H9 (cell line): Measurements from ENCODE around the gene USP34. TPM values are rescaled to one million over a fixed set of nuclear protein-coding genes. Genes with fewer than 3 reads are reported as not detected.

Experiments
- DNase-seq: peaks from one replicate; pipeline ENCODE4 v3.0.0-alpha.2; 2017
- H2AFZ ChIP-seq: one replicate; pipeline ENCODE4 v1.6.1; 2013; ENCODE audit warnings: mild to moderate bottlenecking, low read length, control low read depth, moderate library complexity
- H2AK5ac ChIP-seq: 2 replicates; pipeline ENCODE4 v1.6.1; 2013; ENCODE audit warnings: low read length, control low read depth, mixed read lengths; ENCODE audit not compliant: insufficient read length
- H2BK120ac ChIP-seq: one replicate; pipeline ENCODE4 v1.6.1; 2013; ENCODE audit warnings: low read depth, mild to moderate bottlenecking, low read length, control low read depth, inconsistent platforms; ENCODE audit not compliant: poor library complexity, severe bottlenecking
- H2BK12ac ChIP-seq: 2 replicates; pipeline ENCODE4 v1.6.1; 2013; ENCODE audit warnings: low read length, control low read depth, mixed read lengths, low read depth; ENCODE audit not compliant: insufficient read length
- H2BK15ac ChIP-seq: 2 replicates; pipeline ENCODE4 v1.6.1; 2013; ENCODE audit warnings: low read depth, low read length, control low read depth
- H2BK20ac ChIP-seq: one replicate; pipeline ENCODE4 v1.6.1; 2013; ENCODE audit warnings: low read depth, mild to moderate bottlenecking, low read length, control low read depth, inconsistent platforms; ENCODE audit not compliant: poor library complexity, severe bottlenecking
- H2BK5ac ChIP-seq: 2 replicates; pipeline ENCODE4 v1.6.1; 2013; ENCODE audit warnings: low read length, control low read depth, mixed read lengths; ENCODE audit not compliant: insufficient read length
- H3K14ac ChIP-seq: 2 replicates; pipeline ENCODE4 v1.6.1; 2013; ENCODE audit warnings: low read length, control low read depth; ENCODE audit not compliant: insufficient read depth
- H3K18ac ChIP-seq: 2 replicates; pipeline ENCODE4 v1.6.1; 2013; ENCODE audit warnings: low read depth, mild to moderate bottlenecking, mixed read lengths, low read length, control low read depth; ENCODE audit not compliant: insufficient read length
- H3K23ac ChIP-seq: 2 replicates; pipeline ENCODE4 v1.6.1; 2013; ENCODE audit warnings: low read length, control low read depth, mixed read lengths, low read depth; ENCODE audit not compliant: insufficient read length
- H3K23me2 ChIP-seq: 2 replicates; pipeline ENCODE4 v1.6.1; 2013; ENCODE audit warnings: low read depth, mild to moderate bottlenecking, mixed read lengths, low read length, control low read depth; ENCODE audit not compliant: insufficient read length, poor library complexity, severe bottlenecking
- H3K27ac ChIP-seq: 2 replicates; pipeline ENCODE4 v1.5.1; 2013; ENCODE audit warnings: low read length, control low read depth, mixed read lengths, low read depth; ENCODE audit not compliant: insufficient read length
- H3K27me3 ChIP-seq: 2 replicates; pipeline ENCODE4 v1.6.1; 2013; ENCODE audit warnings: low read length, control low read depth, inconsistent platforms; ENCODE audit not compliant: insufficient read depth
- H3K4ac ChIP-seq: 2 replicates; pipeline ENCODE4 v1.6.1; 2013; ENCODE audit warnings: low read depth, mild to moderate bottlenecking, control low read depth, inconsistent platforms, low read length, moderate library complexity
- H3K4me1 ChIP-seq: 2 replicates; pipeline ENCODE4 v1.6.1; 2013; ENCODE audit warnings: low read length, control low read depth, inconsistent platforms; ENCODE audit not compliant: insufficient read depth
- H3K4me2 ChIP-seq: 2 replicates; pipeline ENCODE4 v1.6.1; 2013; ENCODE audit warnings: low read length, control low read depth, mixed read lengths; ENCODE audit not compliant: insufficient read length, insufficient read depth
- H3K56ac ChIP-seq: 2 replicates; pipeline ENCODE4 v1.6.1; 2013; ENCODE audit warnings: low read depth, mild to moderate bottlenecking, mixed read lengths, low read length, control low read depth; ENCODE audit not compliant: insufficient read length
- H3K79me1 ChIP-seq: 2 replicates; pipeline ENCODE4 v1.6.1; 2013; ENCODE audit warnings: low read depth, mild to moderate bottlenecking, moderate library complexity, low read length, control low read depth, inconsistent platforms; ENCODE audit not compliant: insufficient read depth, poor library complexity, severe bottlenecking
- H3K79me2 ChIP-seq: 2 replicates; pipeline ENCODE4 v1.6.1; 2013; ENCODE audit warnings: low read length, control low read depth, inconsistent platforms; ENCODE audit not compliant: insufficient read depth
- H3K9ac ChIP-seq: 2 replicates; pipeline ENCODE4 v1.6.1; 2013; ENCODE audit warnings: low read length, control low read depth, mixed read lengths; ENCODE audit not compliant: insufficient read length; ENCODE audit errors: extremely low read depth
- H3K9me3 ChIP-seq: one replicate; pipeline ENCODE4 v1.6.1; 2013; ENCODE audit warnings: low read depth, low read length, inconsistent platforms; ENCODE audit not compliant: control insufficient read depth
- H3T11ph ChIP-seq: one replicate; pipeline ENCODE4 v1.6.1; 2013; ENCODE audit warnings: mild to moderate bottlenecking, low read length, control low read depth, inconsistent platforms
- H4K20me1 ChIP-seq: one replicate; pipeline ENCODE4 v1.6.1; 2013; ENCODE audit not compliant: control insufficient read depth, insufficient read length, insufficient read depth
- H4K5ac ChIP-seq: 2 replicates; pipeline ENCODE4 v1.6.1; 2013; ENCODE audit warnings: low read depth, mild to moderate bottlenecking, mixed read lengths, low read length, control low read depth; ENCODE audit not compliant: insufficient read length
- H4K8ac ChIP-seq: replicated peaks from 2 replicates; pipeline ENCODE4 v1.6.1; 2013; ENCODE audit warnings: low read length, control low read depth, mixed read lengths, low read depth; ENCODE audit not compliant: insufficient read length
- H4K91ac ChIP-seq: 2 replicates; pipeline ENCODE4 v1.6.1; 2013; ENCODE audit warnings: low read depth, mild to moderate bottlenecking, moderate library complexity, mixed read lengths, low read length, control low read depth; ENCODE audit not compliant: insufficient read length
- H3K27ac Mint-ChIP-seq, 3 experiments: 2 replicates in 2 of 3; 3 replicates in 1 of 3; pipeline ENCODE4 v1.8.0; 2020 to 2021; ENCODE audit warnings: mixed read lengths in 3 of 3, mild to moderate bottlenecking in 1 of 3, moderate library complexity in 1 of 3
- H3K27me3 Mint-ChIP-seq: 2 replicates; pipeline ENCODE4 v1.8.0; 2021; ENCODE audit warnings: low read depth, mild to moderate bottlenecking, moderate library complexity, mixed read lengths
- H3K36me3 Mint-ChIP-seq, 3 experiments: 2 replicates in 2 of 3; 3 replicates in 1 of 3; pipeline ENCODE4 v1.8.0; 2020 to 2021; ENCODE audit warnings: low read depth in 3 of 3, mixed read lengths in 3 of 3; ENCODE audit not compliant: insufficient read depth in 1 of 3
- H3K4me1 Mint-ChIP-seq, 2 experiments: 2 replicates each; pipeline ENCODE4 v1.8.0; 2020; ENCODE audit warnings: mixed read lengths in 2 of 2
- H3K4me3 Mint-ChIP-seq, 2 experiments: 2 replicates in 1 of 2; 3 replicates in 1 of 2; pipeline ENCODE4 v1.8.0; 2020 to 2021; ENCODE audit warnings: mild to moderate bottlenecking in 2 of 2, mixed read lengths in 2 of 2, moderate library complexity in 1 of 2
- H3K9me3 Mint-ChIP-seq, 2 experiments: 2 replicates in 1 of 2; 3 replicates in 1 of 2; pipeline ENCODE4 v1.8.0; 2020; ENCODE audit warnings: mild to moderate bottlenecking in 2 of 2, mixed read lengths in 2 of 2, moderate library complexity in 1 of 2
- WGBS: extraction: QIAGEN DNeasy Blood & Tissue Kit; methylation state at CpG from one replicate; pipeline ENCODE4 v1.1.7; 2013; ENCODE audit warnings: missing lambda C conversion rate, low lambda C conversion rate, mixed read lengths; ENCODE audit not compliant: insufficient read length; ENCODE audit errors: extremely low coverage; 5-methylcytosine and 5-hydroxymethylcytosine counted together
- total RNA-seq: library from RNA; stranded (reverse); gene quantifications from 2 replicates; pipeline ENCODE4 v1.2.1, GENCODE V29; 2021
- TF ChIP-seq, protein P1 (sequence below): fragments of 200-600 bp; sonication (generic); conservative IDR thresholded peaks from 3 replicates; pipeline ENCODE4 v1.8.0; 2021; ENCODE audit warnings: antibody characterized with exemption, mild to moderate bottlenecking

Gene USP34
- total RNA-seq, 1 experiment from 2014 or later: 93.9 TPM

DNA sequence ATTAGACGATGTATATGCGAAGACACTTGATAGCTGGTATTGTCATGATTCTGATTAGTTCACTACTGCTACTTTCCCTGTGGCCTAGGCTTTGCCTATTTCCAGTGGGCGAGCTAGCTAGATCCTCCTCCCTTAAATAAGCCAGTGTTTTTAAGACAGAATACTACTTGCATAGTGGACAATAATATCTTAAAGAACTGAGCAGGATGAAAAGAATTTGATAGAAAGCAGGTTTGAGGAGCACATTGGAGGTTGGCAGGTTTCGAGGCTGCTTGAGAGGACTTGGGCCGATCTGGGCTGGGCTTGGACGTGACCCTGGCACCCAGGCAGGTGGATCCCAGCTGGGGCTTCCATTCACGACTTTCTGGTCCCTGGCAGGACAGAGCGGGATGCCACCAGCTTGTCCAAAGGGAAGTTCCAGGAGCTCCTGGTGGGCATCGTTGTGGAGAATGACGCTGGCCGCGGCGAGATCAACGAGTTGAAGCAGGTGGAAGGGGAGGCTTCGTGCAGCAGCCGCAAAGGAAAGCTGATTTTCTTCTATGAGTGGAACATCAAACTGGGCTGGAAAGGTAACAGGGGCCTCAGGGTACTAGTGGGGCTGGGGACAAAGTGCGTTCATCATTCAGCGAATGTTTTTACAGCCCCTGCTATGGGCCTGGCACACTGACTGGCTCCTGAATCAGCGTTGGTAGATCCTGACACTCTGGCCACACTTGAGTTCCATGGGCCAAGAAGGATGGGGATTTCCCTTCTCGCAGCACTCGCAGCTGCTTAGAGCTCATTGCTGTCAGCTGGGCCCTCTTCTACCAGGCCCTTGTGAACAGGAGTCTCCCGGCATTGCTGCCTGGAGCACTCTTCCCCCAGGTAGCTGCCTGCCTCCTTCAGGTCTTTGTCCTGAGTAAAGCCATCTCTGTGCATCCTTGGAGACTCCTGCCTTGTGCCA, 292.0 kb downstream of the USP34 start:
- no peak overlapping the region for H3T11ph ChIP-seq
- H3K9ac ChIP-seq: no peak overlapping the region
- H3K9me3 ChIP-seq: no peaks in the 10 kb centered on the region
- H4K91ac ChIP-seq: no peak overlapping the region
- no peak overlapping the region for H3K23ac ChIP-seq
- WGBS: no CpG with 5 or more reads among the region's 22 CpGs
- TF ChIP-seq, protein P1, sequence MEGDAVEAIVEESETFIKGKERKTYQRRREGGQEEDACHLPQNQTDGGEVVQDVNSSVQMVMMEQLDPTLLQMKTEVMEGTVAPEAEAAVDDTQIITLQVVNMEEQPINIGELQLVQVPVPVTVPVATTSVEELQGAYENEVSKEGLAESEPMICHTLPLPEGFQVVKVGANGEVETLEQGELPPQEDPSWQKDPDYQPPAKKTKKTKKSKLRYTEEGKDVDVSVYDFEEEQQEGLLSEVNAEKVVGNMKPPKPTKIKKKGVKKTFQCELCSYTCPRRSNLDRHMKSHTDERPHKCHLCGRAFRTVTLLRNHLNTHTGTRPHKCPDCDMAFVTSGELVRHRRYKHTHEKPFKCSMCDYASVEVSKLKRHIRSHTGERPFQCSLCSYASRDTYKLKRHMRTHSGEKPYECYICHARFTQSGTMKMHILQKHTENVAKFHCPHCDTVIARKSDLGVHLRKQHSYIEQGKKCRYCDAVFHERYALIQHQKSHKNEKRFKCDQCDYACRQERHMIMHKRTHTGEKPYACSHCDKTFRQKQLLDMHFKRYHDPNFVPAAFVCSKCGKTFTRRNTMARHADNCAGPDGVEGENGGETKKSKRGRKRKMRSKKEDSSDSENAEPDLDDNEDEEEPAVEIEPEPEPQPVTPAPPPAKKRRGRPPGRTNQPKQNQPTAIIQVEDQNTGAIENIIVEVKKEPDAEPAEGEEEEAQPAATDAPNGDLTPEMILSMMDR: no peak
- H3K4me1 ChIP-seq: peaks cover 4% of the 10 kb centered on the region; the same call in 1 of the 2 replicates
- H3K4me3 Mint-ChIP-seq: peak overlapping the region; percentile 82 to 84
- no peak overlapping the region for H3K14ac ChIP-seq
- H3K79me2 ChIP-seq: no peaks in the 10 kb centered on the region
- no peaks in the 10 kb centered on the region for H3K27me3 ChIP-seq
- H4K8ac ChIP-seq: no peak overlapping the region
- H2BK12ac ChIP-seq: no peak overlapping the region
- H3K27me3 Mint-ChIP-seq: peaks cover 31% of the 10 kb centered on the region
- H3K56ac ChIP-seq: no peak overlapping the region
- H4K5ac ChIP-seq: no peak overlapping the region
- H2BK20ac ChIP-seq: no peak overlapping the region
- H3K18ac ChIP-seq: no peak overlapping the region
- DNase-seq: no peak
- H2BK120ac ChIP-seq: no peak overlapping the region
- peaks cover 35 to 47% (median 44%) of the 10 kb centered on the region in 3 experiments; a peak in 6 of 7 replicates for H3K36me3 Mint-ChIP-seq
- no peaks in the 10 kb centered on the region for H4K20me1 ChIP-seq
- H3K27ac Mint-ChIP-seq: peak overlapping the region in 1 of 3 experiments; percentile 2; a peak in 2 of 7 replicates
- H3K4me1 Mint-ChIP-seq: peaks cover 32 to 33% of the 10 kb centered on the region in 2 experiments
- no peaks in the 10 kb centered on the region; a peak in 1 of 5 replicates for H3K9me3 Mint-ChIP-seq
- no peak overlapping the region for H3K4ac ChIP-seq
- peaks cover 14% of the 10 kb centered on the region for H3K23me2 ChIP-seq
- H3K4me2 ChIP-seq: peak overlapping the region; percentile 54
- no peak overlapping the region for H2AK5ac ChIP-seq
- H2AFZ ChIP-seq: no peak overlapping the region
- no peak overlapping the region for H2BK15ac ChIP-seq
- no peaks in the 10 kb centered on the region for H3K79me1 ChIP-seq
- no peak overlapping the region for H2BK5ac ChIP-seq
- H3K27ac ChIP-seq: no peak overlapping the region
